HepG2 (cell line): ENCODE results near the gene SNAPIN. TPM values are rescaled to one million over a fixed set of nuclear protein-coding genes. Genes with fewer than 3 reads are reported as not detected.

Experiments
- ARNT2 ChIP-seq: sonication (generic); formaldehyde crosslinking; IDR thresholded peaks from 2 replicates; pipeline ENCODE4 v1.8.0; 2022; ENCODE audit warnings: mild to moderate bottlenecking, low read depth, missing genetic modification reagents, moderate library complexity
- CHCHD3 ChIP-seq: sonication (generic); formaldehyde crosslinking; IDR thresholded peaks from 2 replicates; pipeline ENCODE4 v1.8.0; 2022; ENCODE audit warnings: mild to moderate bottlenecking, missing genetic modification reagents, moderate library complexity
- FLYWCH1 ChIP-seq: sonication (generic); formaldehyde crosslinking; IDR thresholded peaks from 2 replicates; pipeline ENCODE4 v1.8.1; 2023; ENCODE audit warnings: mild to moderate bottlenecking, missing genetic modification reagents
- FOXC1 ChIP-seq: sonication (generic); formaldehyde crosslinking; IDR thresholded peaks from 2 replicates; pipeline ENCODE4 v1.8.0; 2022; ENCODE audit warnings: mild to moderate bottlenecking, missing genetic modification reagents, borderline replicate concordance
- MED13 ChIP-seq: sonication (generic); formaldehyde crosslinking; IDR thresholded peaks from 2 replicates; pipeline ENCODE4 v1.5.0; 2020; ENCODE audit warnings: missing genetic modification reagents
- MLXIP ChIP-seq: sonication (generic); formaldehyde crosslinking; IDR thresholded peaks from 2 replicates; pipeline ENCODE4 v1.9.0; 2021; ENCODE audit warnings: missing genetic modification reagents, borderline replicate concordance
- TFDP2 ChIP-seq: sonication (generic); formaldehyde crosslinking; IDR thresholded peaks from 2 replicates; pipeline ENCODE4 v1.4.0; 2020; ENCODE audit warnings: missing genetic modification reagents
- ZGPAT ChIP-seq: IDR thresholded peaks from 2 replicates; pipeline ENCODE4 v1.6.1; 2016; ENCODE audit warnings: mild to moderate bottlenecking
- ZNF367 ChIP-seq: sonication (generic); formaldehyde crosslinking; IDR thresholded peaks from 2 replicates; pipeline ENCODE4 v1.4.0; 2020; ENCODE audit warnings: missing genetic modification reagents, borderline replicate concordance
- ZNF407 ChIP-seq: sonication (generic); formaldehyde crosslinking; IDR thresholded peaks from one replicate; pipeline ENCODE4 v1.5.1; 2020; ENCODE audit warnings: mild to moderate bottlenecking, missing genetic modification reagents; ENCODE audit errors: not compliant biosample characterization
- ZNF530 ChIP-seq: sonication (generic); formaldehyde crosslinking; IDR thresholded peaks from 2 replicates; pipeline ENCODE4 v1.5.0; 2020; ENCODE audit warnings: low read depth, mild to moderate bottlenecking, missing genetic modification reagents
- ZNF737 ChIP-seq: sonication (generic); formaldehyde crosslinking; IDR thresholded peaks from 2 replicates; pipeline ENCODE4 v1.5.0; 2020; ENCODE audit warnings: missing genetic modification reagents, mild to moderate bottlenecking, borderline replicate concordance
- ZSCAN25 ChIP-seq: sonication (generic); formaldehyde crosslinking; IDR thresholded peaks from 2 replicates; pipeline ENCODE4 v1.8.0; 2022; ENCODE audit warnings: mild to moderate bottlenecking, missing genetic modification reagents
- ZSCAN30 ChIP-seq: sonication (generic); formaldehyde crosslinking; IDR thresholded peaks from 2 replicates; pipeline ENCODE4 v1.5.0; 2020; ENCODE audit warnings: mild to moderate bottlenecking, missing genetic modification reagents
- polyA plus RNA-seq, 8 experiments: library from polyadenylated mRNA; depleted of rRNA in 3 of 8; stranded (reverse) in 7 of 8; unstranded in 1 of 8; fragments of >200 nt; fragmentation: Illumina TruSeq in 4 of 8; extraction: Trizol in 4 of 8; gene quantifications; 2 replicates each; pipeline versions ENCODE4 v1.2.1 to v1.2.3, GENCODE V29; 2011 to 2016; ENCODE audit warnings: low read depth in 4 of 8, missing spikeins in 1 of 8, mixed read lengths in 1 of 8; ENCODE audit not compliant: insufficient read depth in 1 of 8
- total RNA-seq, 5 experiments: library from RNA; depleted of rRNA; stranded (reverse); fragments of >200 nt; fragmentation: Illumina TruSeq; extraction: Trizol; gene quantifications; 2 replicates each; pipeline ENCODE4 v1.2.3, GENCODE V29; 2016; ENCODE audit warnings: low read depth in 1 of 5

Gene SNAPIN
- total and polyA plus RNA-seq, 2 of the 13 experiments (the other 11 are each of a cell fraction or from before 2014, with no cell fraction given), result 23.9 to 25.7 TPM

GRCh38 chr1:153627715-153628626, 30.5 kb upstream of the SNAPIN start, which contains the start of gene S100A1 (continued):
- no peak for TF ChIP-seq ZNF407 (CRISPR knock-in tag)
- TF ChIP-seq FOXC1, result 0 out of 2 replicates have a peak, but pooled peaks have one; percentile 51
- no peak for TF ChIP-seq ZGPAT (CRISPR knock-in tag)
- TF ChIP-seq ARNT2 (CRISPR knock-in tag), result no peak
- no peak for TF ChIP-seq MLXIP
- no peak for TF ChIP-seq ZSCAN30
- TF ChIP-seq FLYWCH1 (CRISPR knock-in tag), result no peak
- no peak for TF ChIP-seq CHCHD3 (CRISPR knock-in tag)
- TF ChIP-seq TFDP2 (CRISPR knock-in tag), result no peak; the same call in 1 of the 2 replicates
- no peak for TF ChIP-seq ZNF737 (CRISPR knock-in tag)
- no peak for TF ChIP-seq ZSCAN25 (CRISPR knock-in tag)
- TF ChIP-seq ZNF367 (CRISPR knock-in tag), result no peak
- no peak for TF ChIP-seq ZNF530 (CRISPR knock-in tag)
- no peak for TF ChIP-seq MED13 (CRISPR knock-in tag)
